ENCODE measurements around the gene STK32B. TPM values are rescaled to one million over a fixed set of nuclear protein-coding genes. Genes with fewer than 3 reads are reported as not detected.

The STK32B gene
- total RNA-seq, 2 experiments from 2014 or later, result not detected

GRCh38 chr4:5050520-5051277 lies 581 bp upstream of the STK32B start:
- ChIA-PET POLR2A (no interaction called here), CTCF (interaction anchor here (1.0 to 1.2 kb wide), 2 partner anchors 15 to 409 kb away, joined by 3 to 4 read pairs; no protein-coding TSS in a partner anchor)
- Mint-ChIP-seq H3K4me1 (ENCODE audit: low read depth) (peaks cover 13% of the 10 kb centered on the region), H3K4me3 (peak overlapping the region; percentile 56), H3K9me3 (no peaks in the 10 kb centered on the region), H3K36me3 (ENCODE audit: low read depth) (no peaks in the 10 kb centered on the region), H3K27ac (no peak overlapping the region), H3K27me3 (peaks cover 38% of the 10 kb centered on the region)
- intact Hi-C loops (cut with micrococcal nuclease), result no loop called here
- DNase-seq, result peak; percentile 59
- TF ChIP-seq CTCF (IDR thresholded peaks at IDR 0.05), result peak; percentile 48
- peak; percentile 56 for ATAC-seq

GRCh38 chr4:5052204-5052702 lies 973 bp downstream of the STK32B start:
- peaks cover 35% of the 10 kb centered on the region for H3K27me3 Mint-ChIP-seq
- intact Hi-C loops (cut with micrococcal nuclease), result no loop called here
- peak overlapping the region; percentile 9 for H3K4me3 Mint-ChIP-seq
- ChIA-PET CTCF (no interaction called here), POLR2A (interaction anchor here (1.0 kb wide), 1 partner anchor 10 kb away, joined by 3 read pairs; no protein-coding TSS in a partner anchor)
- H3K27ac Mint-ChIP-seq, result no peak overlapping the region
- H3K36me3 Mint-ChIP-seq (ENCODE audit: low read depth), result no peaks in the 10 kb centered on the region
- DNase-seq, result no peak
- H3K9me3 Mint-ChIP-seq, result no peaks in the 10 kb centered on the region
- peaks cover 13% of the 10 kb centered on the region for H3K4me1 Mint-ChIP-seq (ENCODE audit: low read depth)
- ATAC-seq, result no peak
- TF ChIP-seq CTCF (IDR thresholded peaks at IDR 0.05), result no peak

GRCh38 chr4:5052726-5053425 lies 1.6 kb downstream of the STK32B start:
- POLR2A ChIA-PET, result interaction anchor here (1.0 kb wide), 1 partner anchor 9 kb away, joined by 3 read pairs; no protein-coding TSS in a partner anchor
- no peaks in the 10 kb centered on the region for H3K36me3 Mint-ChIP-seq (ENCODE audit: low read depth)

GRCh38 chr4:5054532-5054931 lies 3.3 kb downstream of the STK32B start:
- intact Hi-C loops (cut with micrococcal nuclease), result no loop called here
- H3K27ac Mint-ChIP-seq, result no peak overlapping the region
- DNase-seq, result no peak
- POLR2A ChIA-PET, result no interaction called here
- peaks cover 25% of the 10 kb centered on the region for H3K27me3 Mint-ChIP-seq
- CTCF ChIA-PET, result interaction anchor here (1.0 to 1.2 kb wide), 2 partner anchors 61 to 305 kb away, joined by 3 read pairs; no protein-coding TSS in a partner anchor
- H3K4me3 Mint-ChIP-seq, result no peak overlapping the region
- ATAC-seq, result no peak
- peaks cover 13% of the 10 kb centered on the region for H3K4me1 Mint-ChIP-seq (ENCODE audit: low read depth)
- no peak for TF ChIP-seq CTCF (IDR thresholded peaks at IDR 0.05)
- H3K9me3 Mint-ChIP-seq, result no peaks in the 10 kb centered on the region
- H3K36me3 Mint-ChIP-seq (ENCODE audit: low read depth), result no peaks in the 10 kb centered on the region

More at GRCh38 chr4:5052726-5053425, 1.6 kb downstream of the STK32B start:
- Mint-ChIP-seq H3K4me3 (no peak overlapping the region), H3K27ac (no peak overlapping the region), H3K4me1 (ENCODE audit: low read depth) (peaks cover 13% of the 10 kb centered on the region), H3K9me3 (no peaks in the 10 kb centered on the region), H3K27me3 (peaks cover 33% of the 10 kb centered on the region)
- intact Hi-C loops (cut with micrococcal nuclease), result no loop called here
- TF ChIP-seq CTCF (IDR thresholded peaks at IDR 0.05), result no peak
- DNase-seq, result no peak
- CTCF ChIA-PET, result no interaction called here
- ATAC-seq, result no peak

GRCh38 chr4:5055411-5055810 lies 4.1 kb downstream of the STK32B start:
- Mint-ChIP-seq H3K4me1 (ENCODE audit: low read depth) (peaks cover 13% of the 10 kb centered on the region), H3K27ac (no peak overlapping the region), H3K27me3 (peaks cover 23% of the 10 kb centered on the region), H3K4me3 (no peak overlapping the region), H3K36me3 (ENCODE audit: low read depth) (no peaks in the 10 kb centered on the region), H3K9me3 (no peaks in the 10 kb centered on the region)
- no peak for DNase-seq
- POLR2A ChIA-PET, result no interaction called here
- CTCF ChIA-PET, result no interaction called here
- no peak for TF ChIP-seq CTCF (IDR thresholded peaks at IDR 0.05)
- intact Hi-C loops (cut with micrococcal nuclease), result no loop called here
- no peak for ATAC-seq

Data from activated CD8-positive, alpha-beta T cell treated with anti-CD3 and anti-CD28 coated beads for 36 hours (primary cell).